ENCODE measurements around the gene APOC4. TPM values are rescaled to one million over a fixed set of nuclear protein-coding genes. Genes with fewer than 3 reads are reported as not detected.

The APOC4 gene
- total RNA-seq = not detected

GRCh38 chr19:44942067-44942571 lies at the start of gene APOC4:
Gene APOC4 (plus strand): TSS chr19:44942237. CDS start chr19:44942278, 41 bp downstream.
- no peak for ATAC-seq
- Mint-ChIP-seq H3K9me3 (ENCODE audit: low read depth) (no peaks in the 10 kb centered on the region), H3K36me3 (no peaks in the 10 kb centered on the region), H3K27ac (no peak within 1 kb of the TSS), H3K27me3 (no peaks in the 10 kb centered on the region), H3K4me3 (no peak within 1 kb of the TSS), H3K4me1 (peaks cover 2% of the 10 kb centered on the region)
- CTCF ChIA-PET = no interaction called here
- no peak for DNase-seq

GRCh38 chr19:44892932-44893331 lies 49.1 kb upstream of the APOC4 start:
- DNase-seq (no peak), ATAC-seq (no peak)
- Mint-ChIP-seq H3K4me1 (peaks cover 38% of the 10 kb centered on the region), H3K27ac (no peak overlapping the region), H3K9me3 (ENCODE audit: low read depth) (no peaks in the 10 kb centered on the region), H3K27me3 (no peaks in the 10 kb centered on the region), H3K36me3 (peaks cover 35% of the 10 kb centered on the region), H3K4me3 (peak overlapping the region; percentile 90)
- CTCF ChIA-PET = interaction anchor here (1.2 kb wide), 1 partner anchor 60 kb away, joined by 4 read pairs; no protein-coding TSS in a partner anchor

GRCh38 chr19:44893332-44894051 lies 48.5 kb upstream of the APOC4 start:
- peaks cover 37% of the 10 kb centered on the region for H3K36me3 Mint-ChIP-seq
- DNase-seq (no peak), ATAC-seq (no peak)
- H3K27me3 Mint-ChIP-seq = no peaks in the 10 kb centered on the region
- CTCF ChIA-PET = no interaction called here
- H3K27ac Mint-ChIP-seq = no peak overlapping the region
- H3K4me1 Mint-ChIP-seq = peaks cover 38% of the 10 kb centered on the region
- no peaks in the 10 kb centered on the region for H3K9me3 Mint-ChIP-seq (ENCODE audit: low read depth)
- H3K4me3 Mint-ChIP-seq = no peak overlapping the region

GRCh38 chr19:44894052-44894400 lies 48.0 kb upstream of the APOC4 start:
- no peak for ATAC-seq
- H3K27me3 Mint-ChIP-seq = no peaks in the 10 kb centered on the region
- H3K27ac Mint-ChIP-seq = no peak overlapping the region
- peaks cover 37% of the 10 kb centered on the region for H3K36me3 Mint-ChIP-seq
- no peak for DNase-seq
- H3K4me1 Mint-ChIP-seq = peaks cover 37% of the 10 kb centered on the region
- no peak overlapping the region for H3K4me3 Mint-ChIP-seq
- H3K9me3 Mint-ChIP-seq (ENCODE audit: low read depth) = no peaks in the 10 kb centered on the region
- CTCF ChIA-PET = no interaction called here

DNA sequence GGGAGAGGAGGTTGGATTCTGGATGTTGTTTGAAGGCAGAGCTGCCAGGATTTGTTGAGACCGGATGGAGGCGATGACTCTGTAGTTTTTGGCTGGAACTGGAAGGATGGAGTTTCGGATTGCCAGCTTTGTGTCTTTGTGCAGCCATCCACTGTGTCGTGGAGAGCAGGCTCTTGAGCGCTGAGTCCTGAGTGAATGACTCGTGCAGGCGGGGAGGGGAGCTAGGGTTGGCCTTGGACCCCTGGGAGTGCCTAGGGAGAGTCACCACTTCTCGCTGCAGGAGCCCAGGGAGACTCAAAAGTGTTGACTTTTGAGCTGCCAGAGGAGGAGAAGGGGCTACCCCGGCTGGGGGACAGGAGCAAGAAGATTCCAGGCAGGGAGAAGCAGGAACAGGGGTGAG lies 47.1 kb upstream of the APOC4 start:
- no peak overlapping the region for H3K27ac Mint-ChIP-seq

GRCh38 chr19:44897835-44898234 lies 44.2 kb upstream of the APOC4 start:
- Mint-ChIP-seq H3K36me3 (peaks cover 26% of the 10 kb centered on the region), H3K4me3 (no peak overlapping the region), H3K4me1 (peaks cover 16% of the 10 kb centered on the region), H3K27me3 (no peaks in the 10 kb centered on the region), H3K27ac (no peak overlapping the region), H3K9me3 (ENCODE audit: low read depth) (no peaks in the 10 kb centered on the region)
- CTCF ChIA-PET = no interaction called here
- ATAC-seq (no peak), DNase-seq (no peak)

More for the DNA sequence above, 47.1 kb upstream of the APOC4 start:
- ATAC-seq (no peak), DNase-seq (no peak)
- Mint-ChIP-seq H3K4me3 (no peak overlapping the region), H3K9me3 (ENCODE audit: low read depth) (no peaks in the 10 kb centered on the region), H3K4me1 (peaks cover 33% of the 10 kb centered on the region), H3K36me3 (peaks cover 37% of the 10 kb centered on the region), H3K27me3 (no peaks in the 10 kb centered on the region)
- CTCF ChIA-PET = interaction anchor here (1.1 kb wide), 1 partner anchor 9 kb away, joined by 4 read pairs; no protein-coding TSS in a partner anchor

- peaks cover 5% of the 10 kb centered on the region for H3K4me1 Mint-ChIP-seq
- peaks cover 4% of the 10 kb centered on the region for H3K27me3 Mint-ChIP-seq
- no peaks in the 10 kb centered on the region for H3K9me3 Mint-ChIP-seq (ENCODE audit: low read depth)
- ATAC-seq (no peak), DNase-seq (no peak)
- peaks cover 8% of the 10 kb centered on the region for H3K36me3 Mint-ChIP-seq
- H3K4me3 Mint-ChIP-seq = no peak overlapping the region
- CTCF ChIA-PET = no interaction called here
- H3K27ac Mint-ChIP-seq = no peak overlapping the region
Observed at GRCh38 chr19:44900328-44901244, 41.5 kb upstream of the APOC4 start.

- Mint-ChIP-seq H3K27me3 (peaks cover 17% of the 10 kb centered on the region), H3K4me3 (no peak overlapping the region), H3K4me1 (peaks cover 8% of the 10 kb centered on the region), H3K36me3 (peaks cover under 1% of the 10 kb centered on the region), H3K27ac (no peak overlapping the region), H3K9me3 (ENCODE audit: low read depth) (no peaks in the 10 kb centered on the region)
- CTCF ChIA-PET = interaction anchor here (1.0 to 2.5 kb wide), 10 partner anchors 8 to 282 kb away, joined by 3 to 13 read pairs (median 4); partner anchors contain the start of genes BLOC1S3, CLPTM1 and TOMM40
- ATAC-seq (no peak), DNase-seq (no peak)
Observed at GRCh38 chr19:44903216-44903601, 38.8 kb upstream of the APOC4 start.

- H3K4me3 Mint-ChIP-seq = no peak overlapping the region
- no peaks in the 10 kb centered on the region for H3K36me3 Mint-ChIP-seq
- H3K4me1 Mint-ChIP-seq = peaks cover 8% of the 10 kb centered on the region
- no peaks in the 10 kb centered on the region for H3K9me3 Mint-ChIP-seq (ENCODE audit: low read depth)
- ATAC-seq (peak; percentile 65), DNase-seq (peak; percentile 79)
- peaks cover 17% of the 10 kb centered on the region for H3K27me3 Mint-ChIP-seq
- no peak overlapping the region for H3K27ac Mint-ChIP-seq
- CTCF ChIA-PET = interaction anchor here (0.7 to 2.5 kb wide), 13 partner anchors 9 to 281 kb away, joined by 3 to 13 read pairs (median 4); partner anchors contain the start of genes BLOC1S3, CLPTM1 and TOMM40
Observed at GRCh38 chr19:44903602-44904425, 38.2 kb upstream of the APOC4 start.

DNA sequence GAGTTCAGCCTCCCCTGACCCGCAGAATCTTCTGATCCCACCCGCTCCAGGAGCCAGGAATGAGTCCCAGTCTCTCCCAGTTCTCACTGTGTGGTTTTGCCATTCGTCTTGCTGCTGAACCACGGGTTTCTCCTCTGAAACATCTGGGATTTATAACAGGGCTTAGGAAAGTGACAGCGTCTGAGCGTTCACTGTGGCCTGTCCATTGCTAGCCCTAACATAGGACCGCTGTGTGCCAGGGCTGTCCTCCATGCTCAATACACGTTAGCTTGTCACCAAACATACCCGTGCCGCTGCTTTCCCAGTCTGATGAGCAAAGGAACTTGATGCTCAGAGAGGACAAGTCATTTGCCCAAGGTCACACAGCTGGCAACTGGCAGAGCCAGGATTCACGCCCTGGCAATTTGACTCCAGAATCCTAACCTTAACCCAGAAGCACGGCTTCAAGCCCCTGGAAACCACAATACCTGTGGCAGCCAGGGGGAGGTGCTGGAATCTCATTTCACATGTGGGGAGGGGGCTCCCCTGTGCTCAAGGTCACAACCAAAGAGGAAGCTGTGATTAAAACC lies 37.5 kb upstream of the APOC4 start:
- H3K27ac Mint-ChIP-seq = no peak overlapping the region
- CTCF ChIA-PET = interaction anchor here (0.7 to 2.5 kb wide), 14 partner anchors 9 to 281 kb away, joined by 3 to 13 read pairs (median 4); partner anchors contain the start of genes CLPTM1 and TOMM40
- DNase-seq = no peak
- peaks cover 17% of the 10 kb centered on the region for H3K27me3 Mint-ChIP-seq
- H3K4me3 Mint-ChIP-seq = no peak overlapping the region
- H3K9me3 Mint-ChIP-seq (ENCODE audit: low read depth) = no peaks in the 10 kb centered on the region
- no peaks in the 10 kb centered on the region for H3K36me3 Mint-ChIP-seq
- no peak for ATAC-seq
- peaks cover 8% of the 10 kb centered on the region for H3K4me1 Mint-ChIP-seq

DNA sequence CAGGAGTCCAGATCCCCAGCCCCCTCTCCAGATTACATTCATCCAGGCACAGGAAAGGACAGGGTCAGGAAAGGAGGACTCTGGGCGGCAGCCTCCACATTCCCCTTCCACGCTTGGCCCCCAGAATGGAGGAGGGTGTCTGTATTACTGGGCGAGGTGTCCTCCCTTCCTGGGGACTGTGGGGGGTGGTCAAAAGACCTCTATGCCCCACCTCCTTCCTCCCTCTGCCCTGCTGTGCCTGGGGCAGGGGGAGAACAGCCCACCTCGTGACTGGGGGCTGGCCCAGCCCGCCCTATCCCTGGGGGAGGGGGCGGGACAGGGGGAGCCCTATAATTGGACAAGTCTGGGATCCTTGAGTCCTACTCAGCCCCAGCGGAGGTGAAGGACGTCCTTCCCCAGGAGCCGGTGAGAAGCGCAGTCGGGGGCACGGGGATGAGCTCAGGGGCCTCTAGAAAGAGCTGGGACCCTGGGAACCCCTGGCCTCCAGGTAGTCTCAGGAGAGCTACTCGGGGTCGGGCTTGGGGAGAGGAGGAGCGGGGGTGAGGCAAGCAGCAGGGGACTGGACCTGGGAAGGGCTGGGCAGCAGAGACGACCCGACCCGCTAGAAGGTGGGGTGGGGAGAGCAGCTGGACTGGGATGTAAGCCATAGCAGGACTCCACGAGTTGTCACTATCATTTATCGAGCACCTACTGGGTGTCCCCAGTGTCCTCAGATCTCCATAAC lies 36.4 kb upstream of the APOC4 start, which contains the start of gene APOE:
Gene APOE, plus strand, starts transcription at position 360 of the 724 bp plus-strand sequence. CDS start 829 bp downstream, outside the sequence.
- ATAC-seq = no peak
- no peak for DNase-seq
- Mint-ChIP-seq H3K4me1 (peaks cover 8% of the 10 kb centered on the region), H3K36me3 (no peaks in the 10 kb centered on the region), H3K9me3 (ENCODE audit: low read depth) (no peaks in the 10 kb centered on the region), H3K27me3 (peaks cover 17% of the 10 kb centered on the region), H3K4me3 (peak within 1 kb of the TSS; percentile 9), H3K27ac (no peak within 1 kb of the TSS)
- CTCF ChIA-PET = interaction anchor here (1.0 kb wide), 2 partner anchors 20 to 47 kb away, joined by 3 to 4 read pairs; no protein-coding TSS in a partner anchor

DNA sequence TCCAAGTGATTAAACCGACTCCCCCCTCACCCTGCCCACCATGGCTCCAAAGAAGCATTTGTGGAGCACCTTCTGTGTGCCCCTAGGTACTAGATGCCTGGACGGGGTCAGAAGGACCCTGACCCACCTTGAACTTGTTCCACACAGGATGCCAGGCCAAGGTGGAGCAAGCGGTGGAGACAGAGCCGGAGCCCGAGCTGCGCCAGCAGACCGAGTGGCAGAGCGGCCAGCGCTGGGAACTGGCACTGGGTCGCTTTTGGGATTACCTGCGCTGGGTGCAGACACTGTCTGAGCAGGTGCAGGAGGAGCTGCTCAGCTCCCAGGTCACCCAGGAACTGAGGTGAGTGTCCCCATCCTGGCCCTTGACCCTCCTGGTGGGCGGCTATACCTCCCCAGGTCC lies 34.4 kb upstream of the APOC4 start:
- no peak overlapping the region for H3K27ac Mint-ChIP-seq
- no peaks in the 10 kb centered on the region for H3K36me3 Mint-ChIP-seq
- CTCF ChIA-PET = no interaction called here
- no peaks in the 10 kb centered on the region for H3K9me3 Mint-ChIP-seq (ENCODE audit: low read depth)
- ATAC-seq = no peak
- peaks cover 25% of the 10 kb centered on the region for H3K27me3 Mint-ChIP-seq
- H3K4me1 Mint-ChIP-seq = peaks cover 8% of the 10 kb centered on the region
- no peak overlapping the region for H3K4me3 Mint-ChIP-seq
- no peak for DNase-seq
